Skeletal muscle satellite cell (primary cell): ENCODE results near the gene COMP.

Source experiments
- H3K27me3 ChIP-seq: 2 replicates; pipeline ENCODE4 v1.7.0; 2013; ENCODE audit warnings: low read length; ENCODE audit not compliant: control insufficient read depth, insufficient read depth
- H3K36me3 ChIP-seq: 2 replicates; pipeline ENCODE4 v1.7.0; 2013; ENCODE audit warnings: mild to moderate bottlenecking, control low read depth, low read length; ENCODE audit not compliant: insufficient read depth
- H3K4me1 ChIP-seq: 2 replicates; pipeline ENCODE4 v1.7.0; 2013; ENCODE audit warnings: low read length; ENCODE audit not compliant: control insufficient read depth, insufficient read depth
- H3K4me2 ChIP-seq: 2 replicates; pipeline ENCODE4 v1.7.0; 2013; ENCODE audit warnings: mild to moderate bottlenecking, low read length
- H3K4me3 ChIP-seq: 2 replicates; pipeline ENCODE4 v1.7.0; 2013; ENCODE audit warnings: low read length
- H3K9ac ChIP-seq: 2 replicates; pipeline ENCODE4 v1.7.0; 2013; ENCODE audit warnings: mild to moderate bottlenecking, low read depth, low read length, moderate library complexity
- H3K9me3 ChIP-seq: replicated peaks from 2 replicates; pipeline ENCODE4 v1.7.0; 2013; ENCODE audit warnings: mild to moderate bottlenecking, control low read depth, low read length

The COMP gene

GRCh38 chr19:18800636-18801035 lies 9.5 kb upstream of the COMP start:
- H3K4me3 ChIP-seq, result no peak overlapping the region
- H3K9me3 ChIP-seq, result no peaks in the 10 kb centered on the region
- no peaks in the 10 kb centered on the region for H3K36me3 ChIP-seq
- peaks cover 45% of the 10 kb centered on the region for H3K27me3 ChIP-seq
- H3K4me2 ChIP-seq, result no peak overlapping the region
- peaks cover 3% of the 10 kb centered on the region for H3K4me1 ChIP-seq
- H3K9ac ChIP-seq, result no peak overlapping the region

- Histone ChIP-seq H3K27me3 (peaks cover 45% of the 10 kb centered on the region), H3K4me3 (no peak overlapping the region), H3K36me3 (no peaks in the 10 kb centered on the region), H3K4me1 (peaks cover 8% of the 10 kb centered on the region), H3K4me2 (no peak overlapping the region), H3K9me3 (no peaks in the 10 kb centered on the region), H3K9ac (no peak overlapping the region)
Measured at GRCh38 chr19:18800079-18800478, 9.0 kb upstream of the COMP start.

DNA sequence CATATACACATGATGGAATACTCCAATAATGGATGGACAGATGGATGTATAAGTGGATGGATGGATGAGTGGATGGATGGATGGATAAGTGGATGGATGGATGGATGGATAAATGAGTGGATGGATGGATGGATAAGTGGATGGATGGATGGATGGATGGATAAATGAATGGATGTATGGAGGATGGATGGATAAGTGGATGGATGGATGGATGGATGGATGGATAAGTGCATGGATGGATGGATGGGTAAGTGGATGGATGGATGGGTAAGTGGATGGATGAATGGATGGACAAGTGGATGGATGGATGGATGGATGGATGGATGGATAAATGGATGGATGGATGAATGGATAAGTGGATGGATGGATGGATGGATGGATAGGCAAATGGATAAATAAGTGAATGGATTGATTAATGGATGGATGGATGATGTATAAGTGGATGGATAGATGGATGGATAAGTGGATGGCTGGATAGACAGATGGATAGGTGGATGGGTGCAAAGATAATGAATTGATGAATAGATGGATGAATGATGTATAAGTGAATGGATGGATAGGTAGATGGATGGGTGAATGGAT lies 8.4 kb upstream of the COMP start:
- H3K27me3 ChIP-seq, result peaks cover 45% of the 10 kb centered on the region
- peaks cover 8% of the 10 kb centered on the region for H3K4me1 ChIP-seq
- H3K36me3 ChIP-seq, result no peaks in the 10 kb centered on the region
- no peak overlapping the region for H3K9ac ChIP-seq
- H3K4me3 ChIP-seq, result no peak overlapping the region
- H3K9me3 ChIP-seq, result no peaks in the 10 kb centered on the region
- no peak overlapping the region for H3K4me2 ChIP-seq

DNA sequence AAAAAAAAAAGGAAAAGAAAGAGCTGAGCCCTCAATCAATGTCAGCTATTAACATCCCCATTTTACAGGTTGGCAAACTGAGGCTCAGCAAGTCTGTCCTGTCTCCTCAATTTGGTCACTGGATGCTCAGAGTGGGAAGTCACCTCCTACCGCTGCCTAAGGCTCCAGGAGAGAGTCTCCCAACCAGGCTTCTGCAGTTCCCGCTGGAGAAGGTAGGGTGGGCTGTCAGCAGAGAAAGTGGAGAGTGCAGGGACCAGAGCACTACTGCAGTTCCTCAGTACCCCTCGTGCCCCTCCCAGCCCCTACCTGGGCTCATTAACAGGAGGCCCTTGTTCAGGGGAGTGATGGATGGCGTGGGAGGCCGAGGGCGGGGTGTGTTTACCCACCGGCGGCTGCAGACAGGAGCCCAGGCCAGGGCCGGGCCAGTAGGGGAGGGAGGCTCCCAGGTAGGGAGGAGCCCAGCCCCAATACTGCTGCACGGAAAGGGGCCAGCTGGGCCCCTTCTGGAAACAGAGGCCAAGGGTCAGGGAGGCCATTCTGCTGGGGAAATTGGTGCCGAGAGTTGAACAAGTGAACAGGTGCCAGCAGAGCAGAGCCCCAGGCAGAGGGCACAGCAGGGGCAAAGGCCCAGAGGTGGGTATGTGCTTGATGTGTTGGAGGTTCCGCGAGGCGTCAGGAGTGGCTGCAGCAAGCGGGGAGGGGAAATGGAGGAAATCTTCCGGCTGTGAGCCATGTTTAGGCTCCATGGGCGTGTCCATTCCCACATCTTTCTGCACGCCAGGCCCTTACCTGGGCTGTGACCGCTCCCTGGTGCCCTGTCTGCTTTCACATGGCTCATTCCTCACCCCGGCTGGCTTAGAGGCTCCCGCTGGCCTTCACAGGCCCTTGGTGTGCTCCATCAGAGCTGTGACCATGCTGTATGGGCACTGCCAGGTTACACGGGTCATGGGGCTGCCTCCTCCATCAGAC lies 7.6 kb upstream of the COMP start:
- H3K4me1 ChIP-seq, result peaks cover 8% of the 10 kb centered on the region
- no peak overlapping the region for H3K9ac ChIP-seq
- H3K9me3 ChIP-seq, result no peaks in the 10 kb centered on the region
- H3K4me3 ChIP-seq, result no peak overlapping the region
- no peaks in the 10 kb centered on the region for H3K36me3 ChIP-seq
- no peak overlapping the region for H3K4me2 ChIP-seq
- H3K27me3 ChIP-seq, result peaks cover 49% of the 10 kb centered on the region

GRCh38 chr19:18796239-18796638 lies 5.1 kb upstream of the COMP start:
- no peak overlapping the region for H3K4me3 ChIP-seq
- H3K4me1 ChIP-seq, result peaks cover 8% of the 10 kb centered on the region
- no peaks in the 10 kb centered on the region for H3K36me3 ChIP-seq
- H3K4me2 ChIP-seq, result no peak overlapping the region
- H3K27me3 ChIP-seq, result peaks cover 62% of the 10 kb centered on the region
- no peak overlapping the region for H3K9ac ChIP-seq
- no peaks in the 10 kb centered on the region for H3K9me3 ChIP-seq

- Histone ChIP-seq H3K9me3 (no peaks in the 10 kb centered on the region), H3K4me3 (no peak overlapping the region), H3K9ac (no peak overlapping the region), H3K4me2 (peak overlapping the region; percentile 41), H3K4me1 (peaks cover 8% of the 10 kb centered on the region), H3K36me3 (no peaks in the 10 kb centered on the region), H3K27me3 (peaks cover 62% of the 10 kb centered on the region)
Measured at GRCh38 chr19:18795540-18795939, 4.4 kb upstream of the COMP start.

- Histone ChIP-seq H3K9me3 (no peaks in the 10 kb centered on the region), H3K4me3 (no peak overlapping the region), H3K4me2 (no peak overlapping the region), H3K27me3 (peaks cover 61% of the 10 kb centered on the region), H3K4me1 (peaks cover 8% of the 10 kb centered on the region), H3K9ac (no peak overlapping the region), H3K36me3 (no peaks in the 10 kb centered on the region)
Measured at GRCh38 chr19:18794692-18795091, 3.6 kb upstream of the COMP start.

GRCh38 chr19:18794029-18794313 lies 2.9 kb upstream of the COMP start:
- Histone ChIP-seq H3K9ac (no peak overlapping the region), H3K27me3 (peaks cover 61% of the 10 kb centered on the region), H3K4me2 (no peak overlapping the region), H3K9me3 (no peaks in the 10 kb centered on the region), H3K4me1 (peaks cover 8% of the 10 kb centered on the region), H3K4me3 (no peak overlapping the region), H3K36me3 (no peaks in the 10 kb centered on the region)

DNA sequence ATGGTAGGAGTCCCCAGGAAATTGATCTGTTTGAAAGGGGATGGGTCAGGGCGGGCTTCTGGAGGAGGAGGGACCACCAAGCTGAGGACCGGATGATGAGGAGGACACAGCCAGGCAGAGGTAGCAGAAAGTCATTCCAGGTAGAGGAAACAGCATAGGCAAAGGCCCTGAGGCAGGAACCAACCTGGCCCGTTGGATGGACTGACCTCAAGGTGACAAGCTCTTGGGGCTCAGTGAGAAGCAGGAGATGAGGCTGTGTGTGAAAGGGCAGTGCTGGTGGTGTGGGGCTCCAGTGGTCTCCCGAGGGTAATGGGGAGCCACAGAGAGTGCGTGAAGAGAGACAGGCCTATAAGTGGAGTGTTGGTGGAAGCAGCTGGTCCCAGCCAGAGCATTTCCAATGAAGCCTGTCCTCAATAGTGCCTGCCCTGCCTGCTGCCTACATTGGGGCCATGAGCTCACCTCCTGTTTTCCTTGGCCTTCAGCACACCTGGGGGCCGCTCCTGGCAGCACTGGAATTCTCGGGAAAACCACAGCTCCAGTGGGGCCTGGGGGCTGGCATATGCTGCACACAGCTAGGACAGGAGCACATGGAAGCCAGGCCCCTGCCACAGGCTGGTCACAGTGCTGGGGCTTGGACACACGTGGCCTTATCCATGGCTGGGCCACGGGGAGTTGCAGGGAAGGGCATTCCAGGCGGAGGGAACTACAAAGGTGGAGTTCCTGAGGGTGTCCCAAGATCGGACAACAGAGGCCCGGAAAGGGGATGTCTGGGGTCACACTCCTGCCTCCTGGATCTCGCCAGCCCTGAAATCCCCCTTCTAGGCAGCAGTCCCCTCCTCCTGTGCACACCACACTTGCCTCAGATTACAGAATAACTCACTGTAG lies 2.3 kb upstream of the COMP start:
- Histone ChIP-seq H3K4me3 (no peak overlapping the region), H3K36me3 (no peaks in the 10 kb centered on the region), H3K27me3 (peaks cover 62% of the 10 kb centered on the region), H3K9ac (no peak overlapping the region), H3K9me3 (no peaks in the 10 kb centered on the region), H3K4me1 (peaks cover 8% of the 10 kb centered on the region), H3K4me2 (no peak overlapping the region)

- Histone ChIP-seq H3K9me3 (no peaks in the 10 kb centered on the region), H3K27me3 (peaks cover 65% of the 10 kb centered on the region), H3K4me3 (no peak overlapping the region), H3K4me1 (peaks cover 8% of the 10 kb centered on the region), H3K4me2 (no peak overlapping the region), H3K9ac (no peak overlapping the region), H3K36me3 (no peaks in the 10 kb centered on the region)
Measured at GRCh38 chr19:18792661-18793060, 1.6 kb upstream of the COMP start.

DNA sequence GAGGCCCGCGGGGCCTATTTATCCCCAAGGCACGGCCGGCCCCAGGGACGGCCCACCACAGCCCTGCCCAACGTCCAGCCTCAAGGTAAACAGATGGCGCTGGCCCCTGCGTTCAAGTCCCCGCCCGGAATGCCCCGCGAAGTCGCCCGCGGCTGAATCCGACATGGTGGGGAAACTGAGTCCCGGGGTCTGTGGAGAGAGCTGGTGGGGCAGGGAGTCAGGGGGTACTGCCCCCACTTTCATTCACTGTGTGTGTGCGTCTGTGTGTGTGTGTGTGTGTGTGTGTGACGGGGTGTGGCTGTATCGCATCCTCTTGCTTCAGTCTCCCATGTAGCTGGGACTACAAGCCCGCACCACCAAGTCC lies 192 bp upstream of the COMP start:
- Histone ChIP-seq H3K4me3 (no peak overlapping the region), H3K4me1 (peaks cover 11% of the 10 kb centered on the region), H3K4me2 (peak overlapping the region; percentile 5), H3K27me3 (peaks cover 71% of the 10 kb centered on the region), H3K9ac (no peak overlapping the region), H3K9me3 (no peaks in the 10 kb centered on the region), H3K36me3 (no peaks in the 10 kb centered on the region)
